Stimulated activated effector memory CD8-positive, alpha-beta T cell treated with anti-CD3 and anti-CD28 coated beads, Interleukin-12 subunit alpha, Interleukin-12 subunit beta, amount 100 ng/mL, for 72 hours (primary cell): ENCODE measurements around the gene C7.
"Not testable (repeated sequence)": the region's sequence is repeated elsewhere in the genome, so short reads cannot be mapped to it uniquely, and the experiment has no call there.

Experiments used
- ATAC-seq: fragments of 150-1000 bp; cut with Tn5 transposase; 2 replicates; pipeline ENCODE4 v1.10.0; 2021
- DNase-seq, 2 donors: peaks; one replicate each; pipeline ENCODE4 v3.0.0; 2021 to 2022; ENCODE audit warnings: low spot score in 2 of 2
- H3K27ac Mint-ChIP-seq: one replicate; pipeline ENCODE4 v1.8.0; 2022; ENCODE audit warnings: mild to moderate bottlenecking, mixed read lengths
- H3K36me3 Mint-ChIP-seq: one replicate; pipeline ENCODE4 v1.8.0; 2022; ENCODE audit warnings: mild to moderate bottlenecking, mixed read lengths
- H3K4me1 Mint-ChIP-seq: one replicate; pipeline ENCODE4 v1.8.0; 2022; ENCODE audit warnings: mixed read lengths
- H3K4me3 Mint-ChIP-seq: one replicate; pipeline ENCODE4 v1.8.0; 2022; ENCODE audit warnings: mild to moderate bottlenecking, mixed read lengths
- H3K9me3 Mint-ChIP-seq: one replicate; pipeline ENCODE4 v1.8.0; 2022; ENCODE audit warnings: mixed read lengths

C7 gene

DNA sequence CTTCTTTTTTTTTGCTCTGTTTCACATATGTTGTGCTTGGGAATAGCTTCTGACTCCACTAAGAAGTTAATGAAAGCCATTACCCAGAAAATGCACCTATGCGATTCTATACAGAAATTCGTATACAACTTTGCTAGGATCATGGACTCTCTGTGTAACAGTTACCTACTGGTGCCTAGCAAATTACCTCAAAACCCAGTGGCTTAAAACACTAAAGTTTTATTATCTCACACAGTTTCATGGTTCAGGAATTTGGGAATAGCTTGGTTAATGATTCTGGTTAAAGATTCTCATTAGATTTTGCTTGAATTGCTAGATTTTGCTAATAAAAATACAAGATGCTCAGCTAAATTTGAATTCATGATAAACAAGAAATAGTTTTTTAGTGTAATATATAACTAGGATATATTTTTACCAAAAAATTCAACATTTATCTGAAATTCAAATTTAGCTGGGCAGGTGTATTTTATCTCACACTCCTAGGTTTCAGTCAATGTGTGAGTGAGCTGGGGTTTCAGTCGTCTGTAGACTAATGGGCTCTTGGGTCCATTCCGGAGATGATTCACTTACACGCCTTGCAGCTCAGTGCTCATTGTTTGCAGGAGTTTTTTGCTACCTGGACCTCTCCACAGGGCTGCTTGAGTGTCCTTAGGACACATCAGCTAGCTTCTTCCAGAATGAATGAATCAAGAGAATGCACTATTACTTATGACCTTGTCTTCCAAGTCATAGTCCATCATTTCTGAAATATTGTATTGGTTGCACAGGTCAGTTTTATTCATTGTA is 86.7 kb downstream of the C7 start:
- no peak for ATAC-seq
- Mint-ChIP-seq H3K9me3 (no peaks in the 10 kb centered on the region), H3K36me3 (no peaks in the 10 kb centered on the region), H3K4me1 (no peaks in the 10 kb centered on the region), H3K27ac (no peak overlapping the region), H3K4me3 (no peak overlapping the region)
- DNase-seq: no peak

DNA sequence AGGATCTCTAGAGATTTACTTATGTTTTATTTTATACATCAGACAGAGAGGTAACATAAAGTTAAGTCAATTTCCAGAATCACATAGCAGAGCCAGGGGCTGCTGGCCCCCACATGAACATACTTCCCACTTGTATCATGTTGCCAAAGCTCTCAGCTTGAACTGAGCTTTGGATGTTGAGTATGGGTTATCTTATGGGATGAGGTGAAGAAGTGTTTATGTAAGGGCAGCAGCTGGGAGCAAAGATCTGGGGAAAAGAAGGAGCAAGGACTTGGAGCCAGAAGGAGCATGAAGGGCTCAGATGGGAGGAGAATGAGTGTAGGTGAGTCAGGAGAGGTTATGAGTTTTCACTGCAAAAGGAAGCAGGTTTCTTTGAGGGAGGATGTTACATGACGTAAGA is 89.8 kb downstream of the C7 start:
- ATAC-seq: no peak
- Mint-ChIP-seq H3K36me3 (no peaks in the 10 kb centered on the region), H3K27ac (no peak overlapping the region), H3K4me1 (no peaks in the 10 kb centered on the region), H3K9me3 (no peaks in the 10 kb centered on the region), H3K4me3 (no peak overlapping the region)
- DNase-seq: no peak

DNA sequence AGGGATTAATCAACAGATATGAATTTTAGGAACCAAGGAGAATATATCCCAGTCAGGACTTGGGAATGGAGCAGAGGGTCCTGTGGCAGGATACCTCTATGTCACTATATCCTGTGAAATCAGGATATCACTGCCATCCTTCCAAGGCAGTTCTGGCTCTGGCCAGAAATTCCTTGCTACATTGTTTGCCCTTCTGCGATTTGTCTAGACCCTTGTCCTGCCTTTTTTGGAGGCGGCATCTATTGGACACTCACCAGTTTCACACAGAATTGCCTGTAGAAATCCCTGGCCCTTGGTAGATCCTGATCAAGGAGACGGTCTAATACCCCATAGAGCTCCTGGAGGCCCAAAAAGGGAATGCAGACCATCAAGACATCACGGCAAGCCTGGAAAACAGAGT is 90.7 kb downstream of the C7 start:
- ATAC-seq (no peak), DNase-seq (no peak)
- Mint-ChIP-seq H3K27ac (no peak overlapping the region), H3K4me3 (no peak overlapping the region), H3K36me3 (no peaks in the 10 kb centered on the region), H3K9me3 (no peaks in the 10 kb centered on the region), H3K4me1 (no peaks in the 10 kb centered on the region)

DNA sequence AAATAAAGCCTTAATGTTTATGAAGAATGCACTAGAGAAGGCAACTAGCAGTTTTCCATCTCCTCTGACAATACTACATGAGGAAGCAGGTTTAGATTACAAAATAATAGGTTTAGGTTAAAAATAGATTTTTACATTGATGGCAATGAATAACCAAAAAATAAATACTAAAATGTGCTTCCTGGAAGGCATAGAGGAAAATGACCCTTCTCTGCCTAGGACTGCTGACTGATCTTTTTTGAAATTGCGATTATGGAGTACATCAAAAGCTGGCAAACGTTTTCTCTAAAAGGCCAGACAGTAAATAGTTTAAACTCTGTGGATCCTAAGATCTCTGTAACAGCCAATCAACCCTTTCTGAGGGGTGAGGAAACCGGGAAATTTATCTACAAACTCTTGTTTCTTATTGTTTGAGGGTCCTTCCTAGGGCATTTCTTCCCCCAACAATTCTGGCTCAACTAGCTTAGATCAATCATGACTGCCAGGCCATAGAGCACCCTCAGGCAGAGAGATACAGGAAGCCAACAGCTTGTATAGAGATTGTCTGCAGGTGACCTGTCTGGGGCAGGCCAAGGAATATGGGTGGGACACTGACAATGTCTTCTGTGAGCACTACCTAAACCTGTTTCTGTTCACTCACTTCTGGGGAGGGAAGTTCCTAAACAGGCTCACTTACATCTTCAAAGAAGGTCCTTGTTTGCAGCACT is 94.5 kb downstream of the C7 start:
- Mint-ChIP-seq H3K27ac (no peak overlapping the region), H3K36me3 (no peaks in the 10 kb centered on the region), H3K9me3 (no peaks in the 10 kb centered on the region), H3K4me1 (no peaks in the 10 kb centered on the region), H3K4me3 (no peak overlapping the region)
- ATAC-seq: no peak
- no peak for DNase-seq

DNA sequence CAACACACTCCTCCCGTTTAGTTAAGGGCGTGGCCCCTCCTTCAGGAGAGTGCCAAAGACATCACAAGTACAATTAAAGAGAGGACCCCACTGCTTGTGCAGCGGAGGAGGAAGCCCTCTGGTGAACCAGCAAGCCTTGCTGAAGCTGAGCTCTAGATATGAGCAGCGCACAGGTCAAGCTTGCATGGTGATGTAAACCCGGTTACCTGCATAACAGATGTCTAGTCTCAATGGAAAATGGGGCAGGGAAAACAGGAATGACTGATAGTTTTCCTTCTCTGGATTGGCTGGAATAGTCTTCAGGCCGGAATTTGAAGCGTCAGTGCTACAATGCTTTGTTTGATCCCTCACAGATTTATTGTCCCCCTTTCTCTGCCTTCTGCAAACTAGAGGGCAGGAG is 95.6 kb downstream of the C7 start:
- Mint-ChIP-seq H3K9me3 (no peaks in the 10 kb centered on the region), H3K36me3 (no peaks in the 10 kb centered on the region)

DNA sequence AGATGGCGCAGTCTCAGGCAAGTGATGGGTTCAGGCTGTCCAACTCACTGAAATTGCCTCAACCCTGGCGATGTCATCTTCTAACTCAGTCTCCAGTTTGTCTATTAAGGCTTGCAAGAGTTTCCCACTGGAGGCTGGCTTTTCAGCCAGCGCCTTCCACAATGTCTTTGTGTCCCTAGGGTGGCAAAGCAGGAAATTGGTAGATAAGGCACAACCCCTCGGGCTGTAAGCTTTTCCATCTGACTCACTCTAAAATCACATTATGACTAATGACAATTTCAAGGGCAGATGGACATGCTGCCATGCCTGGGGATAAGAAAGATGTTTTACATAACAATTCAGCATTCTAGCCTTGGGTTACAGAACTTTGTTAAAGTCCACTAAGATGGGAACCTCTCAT is 99.9 kb downstream of the C7 start:
- Mint-ChIP-seq H3K4me3 (no peak overlapping the region), H3K4me1 (no peaks in the 10 kb centered on the region), H3K36me3 (no peaks in the 10 kb centered on the region), H3K27ac (no peak overlapping the region), H3K9me3 (no peaks in the 10 kb centered on the region)
- ATAC-seq (no peak), DNase-seq (no peak)

More for the DNA sequence above, 95.6 kb downstream of the C7 start:
- Mint-ChIP-seq H3K4me3 (no peak overlapping the region), H3K27ac (no peak overlapping the region), H3K4me1 (no peaks in the 10 kb centered on the region)
- ATAC-seq: no peak
- no peak for DNase-seq

DNA sequence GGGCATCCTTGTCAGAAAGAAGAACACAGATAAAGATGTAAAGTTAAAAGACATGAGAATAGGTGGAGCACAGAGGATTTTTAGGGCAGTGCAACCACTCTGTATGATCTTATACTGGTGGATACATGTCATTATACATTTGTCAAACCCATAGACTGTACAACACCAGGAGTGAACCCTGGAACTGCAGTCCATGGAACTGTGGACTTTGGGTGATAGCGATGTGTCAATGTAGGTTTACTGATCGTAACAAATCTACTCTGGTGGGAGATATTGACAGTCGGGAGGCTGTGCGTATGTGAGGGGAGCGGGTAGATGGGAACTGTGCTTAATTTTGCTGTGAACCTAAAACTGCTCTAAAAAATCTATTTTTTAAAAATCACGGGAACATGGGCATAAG is 101.3 kb downstream of the C7 start:
- DNase-seq (no peak), ATAC-seq (no peak)
- Mint-ChIP-seq H3K4me3 (no peak overlapping the region), H3K27ac (no peak overlapping the region), H3K4me1 (no peaks in the 10 kb centered on the region), H3K36me3 (no peaks in the 10 kb centered on the region), H3K9me3 (no peaks in the 10 kb centered on the region)

DNA sequence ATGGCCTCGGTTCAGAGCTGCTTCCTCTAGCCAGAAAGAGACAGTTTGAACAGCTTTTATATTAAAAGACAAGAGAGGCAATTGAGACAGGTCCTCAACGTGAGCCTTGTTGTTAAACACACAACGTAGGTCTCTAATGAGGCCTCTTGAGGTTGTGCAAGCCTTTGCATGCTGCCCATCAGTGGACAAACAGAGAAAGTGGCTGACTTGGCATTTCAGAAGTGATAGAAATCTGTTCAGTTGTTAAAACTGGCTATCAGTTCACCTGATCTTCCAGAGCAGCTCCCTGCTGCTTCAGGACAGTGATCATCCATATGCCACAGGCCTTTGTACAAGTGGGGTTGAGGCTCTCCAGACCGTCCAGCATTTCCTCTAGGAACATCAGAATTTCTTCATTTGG is 103.0 kb downstream of the C7 start:
- DNase-seq (no peak), ATAC-seq (no peak)
- Mint-ChIP-seq H3K9me3 (no peaks in the 10 kb centered on the region), H3K36me3 (no peaks in the 10 kb centered on the region), H3K27ac (no peak overlapping the region), H3K4me3 (no peak overlapping the region), H3K4me1 (no peaks in the 10 kb centered on the region)

DNA sequence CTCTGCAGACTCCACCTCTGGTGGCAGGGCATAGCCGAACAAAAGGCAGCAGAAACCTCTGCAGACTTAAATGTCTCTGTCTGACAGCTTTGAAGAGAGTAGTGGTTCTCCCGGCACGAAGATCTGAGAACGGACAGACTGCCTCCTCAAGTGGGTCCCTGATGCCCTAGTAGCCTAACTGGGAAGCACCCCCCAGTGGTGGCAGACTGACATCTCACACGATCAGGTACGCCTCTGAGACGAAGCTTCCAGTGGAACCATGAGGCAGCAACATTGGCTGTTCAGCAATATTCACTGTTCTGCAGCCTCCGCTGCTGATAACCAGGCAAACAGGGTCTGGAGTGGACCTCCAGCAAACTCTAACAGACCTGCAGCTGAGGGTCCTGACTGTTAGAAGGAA is 113.3 kb downstream of the C7 start:
- not testable (repeated sequence) for H3K27ac Mint-ChIP-seq, H3K36me3 Mint-ChIP-seq, H3K9me3 Mint-ChIP-seq, H3K4me1 Mint-ChIP-seq, H3K4me3 Mint-ChIP-seq, ATAC-seq, DNase-seq
